HG02870 (cell line): ENCODE measurements around the gene MAT2A.
"Not testable (repeated sequence)": the region's sequence is repeated elsewhere in the genome, so short reads cannot be mapped to it uniquely, and the experiment has no call there.

ENCODE experiments used
- ATAC-seq: cut with Tn5 transposase; IDR thresholded peaks from one replicate; pipeline ENCODE4 v1.9.1; 2021; ENCODE audit warnings: mild to moderate bottlenecking, moderate library complexity; ENCODE audit not compliant: unreplicated experiment

Gene MAT2A

GRCh38 chr2:85523903-85524335 lies 15.0 kb upstream of the MAT2A start:
- no peak for ATAC-seq

- ATAC-seq, result no peak
These were observed 14.5 kb upstream of the MAT2A start for GRCh38 chr2:85524336-85524908.

- ATAC-seq, result no peak
These were observed 13.9 kb upstream of the MAT2A start for GRCh38 chr2:85525029-85525428.

GRCh38 chr2:85525567-85525966 lies 13.4 kb upstream of the MAT2A start:
- ATAC-seq, result no peak

- ATAC-seq, result no peak
These were observed 11.2 kb upstream of the MAT2A start for GRCh38 chr2:85527787-85528186.

GRCh38 chr2:85528355-85528754 lies 10.6 kb upstream of the MAT2A start:
- ATAC-seq, result no peak

- ATAC-seq, result no peak
These were observed 9.2 kb upstream of the MAT2A start for GRCh38 chr2:85529809-85530208.

- ATAC-seq, result no peak
These were observed 7.4 kb upstream of the MAT2A start for GRCh38 chr2:85531589-85531988.

- ATAC-seq, result no peak
These were observed 4.9 kb upstream of the MAT2A start for GRCh38 chr2:85534099-85534498.

GRCh38 chr2:85534881-85535280 lies 4.1 kb upstream of the MAT2A start:
- no peak for ATAC-seq

GRCh38 chr2:85536479-85536878 lies 2.5 kb upstream of the MAT2A start:
- ATAC-seq, result no peak

GRCh38 chr2:85537600-85538506 lies 1.1 kb upstream of the MAT2A start:
- ATAC-seq, result no peak

- ATAC-seq, result peak; percentile 22
These were observed 579 bp downstream of the MAT2A start for GRCh38 chr2:85539361-85540132.

- ATAC-seq, result no peak
These were observed 1.2 kb downstream of the MAT2A start for GRCh38 chr2:85540133-85540648.

- ATAC-seq, result no peak
These were observed 2.3 kb downstream of the MAT2A start for GRCh38 chr2:85541262-85541661.

- no peak for ATAC-seq
These were observed 2.9 kb downstream of the MAT2A start for GRCh38 chr2:85541753-85542457.

- no peak for ATAC-seq
These were observed 3.8 kb downstream of the MAT2A start for GRCh38 chr2:85542777-85543176.

GRCh38 chr2:85544254-85544691 lies 5.3 kb downstream of the MAT2A start:
- ATAC-seq, result not testable (repeated sequence)

- not testable (repeated sequence) for ATAC-seq
These were observed 6.2 kb downstream of the MAT2A start for GRCh38 chr2:85544915-85545779.

GRCh38 chr2:85545780-85546240 lies 6.8 kb downstream of the MAT2A start:
- no peak for ATAC-seq
